WERI-Rb-1 (cell line): ENCODE measurements around the gene GALNT16.

Source experiments
- DNase-seq: peaks from one replicate; pipeline ENCODE4 v3.0.0-alpha.2; 2020
- H3K27ac ChIP-seq: fragments of 250-450 bp; sonication (Bioruptor Pico); 2 replicates; pipeline ENCODE4 v1.5.1; 2020; ENCODE audit warnings: mild to moderate bottlenecking, moderate library complexity
- H3K27me3 ChIP-seq: fragments of 250-450 bp; sonication (Bioruptor Pico); 2 replicates; pipeline ENCODE4 v1.5.1; 2021; ENCODE audit warnings: mild to moderate bottlenecking, low read depth, moderate library complexity; ENCODE audit not compliant: insufficient read depth, severe bottlenecking
- H3K36me3 ChIP-seq: fragments of 250-450 bp; sonication (Bioruptor Pico); 2 replicates; pipeline ENCODE4 v1.5.1; 2020; ENCODE audit warnings: mild to moderate bottlenecking, moderate library complexity
- H3K4me3 ChIP-seq: 2 replicates; pipeline ENCODE4 v1.5.1; 2011; ENCODE audit warnings: low read depth, mild to moderate bottlenecking, control low read depth, low read length
- H3K9me3 ChIP-seq: fragments of 250-450 bp; sonication (Bioruptor Pico); 2 replicates; pipeline ENCODE4 v1.5.1; 2021; ENCODE audit warnings: mild to moderate bottlenecking, moderate library complexity; ENCODE audit not compliant: severe bottlenecking
- TF ChIP-seq, protein P1 (sequence below): IDR thresholded peaks from 2 replicates; pipeline ENCODE4 v1.5.1; 2011; ENCODE audit warnings: low read depth, mild to moderate bottlenecking, control low read depth, inconsistent platforms, low read length

Gene GALNT16

GRCh38 chr14:69312608-69313007 lies 52.6 kb downstream of the GALNT16 start:
- TF ChIP-seq, protein P1, sequence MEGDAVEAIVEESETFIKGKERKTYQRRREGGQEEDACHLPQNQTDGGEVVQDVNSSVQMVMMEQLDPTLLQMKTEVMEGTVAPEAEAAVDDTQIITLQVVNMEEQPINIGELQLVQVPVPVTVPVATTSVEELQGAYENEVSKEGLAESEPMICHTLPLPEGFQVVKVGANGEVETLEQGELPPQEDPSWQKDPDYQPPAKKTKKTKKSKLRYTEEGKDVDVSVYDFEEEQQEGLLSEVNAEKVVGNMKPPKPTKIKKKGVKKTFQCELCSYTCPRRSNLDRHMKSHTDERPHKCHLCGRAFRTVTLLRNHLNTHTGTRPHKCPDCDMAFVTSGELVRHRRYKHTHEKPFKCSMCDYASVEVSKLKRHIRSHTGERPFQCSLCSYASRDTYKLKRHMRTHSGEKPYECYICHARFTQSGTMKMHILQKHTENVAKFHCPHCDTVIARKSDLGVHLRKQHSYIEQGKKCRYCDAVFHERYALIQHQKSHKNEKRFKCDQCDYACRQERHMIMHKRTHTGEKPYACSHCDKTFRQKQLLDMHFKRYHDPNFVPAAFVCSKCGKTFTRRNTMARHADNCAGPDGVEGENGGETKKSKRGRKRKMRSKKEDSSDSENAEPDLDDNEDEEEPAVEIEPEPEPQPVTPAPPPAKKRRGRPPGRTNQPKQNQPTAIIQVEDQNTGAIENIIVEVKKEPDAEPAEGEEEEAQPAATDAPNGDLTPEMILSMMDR = no peak
- Histone ChIP-seq H3K27ac (no peak overlapping the region), H3K27me3 (no peaks in the 10 kb centered on the region), H3K9me3 (no peaks in the 10 kb centered on the region), H3K4me3 (no peak overlapping the region), H3K36me3 (no peaks in the 10 kb centered on the region)
- no peak for DNase-seq

- Histone ChIP-seq H3K27me3 (no peaks in the 10 kb centered on the region), H3K4me3 (no peak overlapping the region), H3K27ac (no peak overlapping the region), H3K9me3 (no peaks in the 10 kb centered on the region), H3K36me3 (no peaks in the 10 kb centered on the region)
- TF ChIP-seq, protein P1 = no peak
- no peak for DNase-seq
Measured at GRCh38 chr14:69313176-69313575, 53.2 kb downstream of the GALNT16 start.

DNA sequence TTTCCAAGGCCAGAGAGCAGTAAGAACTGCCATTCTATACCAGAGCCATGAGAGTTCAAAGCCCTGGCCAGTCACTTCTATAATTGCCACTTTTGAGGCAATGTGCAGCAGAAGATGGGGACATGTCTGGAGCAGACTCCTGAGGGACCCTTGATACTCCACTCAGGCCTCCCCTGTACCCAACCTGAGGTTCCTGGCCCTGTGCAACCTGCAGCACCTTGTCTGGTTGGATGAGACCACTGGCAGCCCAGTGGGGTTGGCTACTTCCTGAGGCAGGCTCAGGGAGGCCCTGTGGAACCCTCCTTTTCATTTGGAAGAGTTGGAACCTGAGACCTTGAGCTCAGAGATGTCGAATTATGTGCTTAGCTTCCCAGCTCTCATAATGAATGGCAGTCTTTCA lies 54.4 kb downstream of the GALNT16 start:
- Histone ChIP-seq H3K9me3 (no peaks in the 10 kb centered on the region), H3K27me3 (no peaks in the 10 kb centered on the region), H3K4me3 (no peak overlapping the region), H3K27ac (no peak overlapping the region), H3K36me3 (no peaks in the 10 kb centered on the region)
- DNase-seq = no peak
- TF ChIP-seq, protein P1 = no peak

DNA sequence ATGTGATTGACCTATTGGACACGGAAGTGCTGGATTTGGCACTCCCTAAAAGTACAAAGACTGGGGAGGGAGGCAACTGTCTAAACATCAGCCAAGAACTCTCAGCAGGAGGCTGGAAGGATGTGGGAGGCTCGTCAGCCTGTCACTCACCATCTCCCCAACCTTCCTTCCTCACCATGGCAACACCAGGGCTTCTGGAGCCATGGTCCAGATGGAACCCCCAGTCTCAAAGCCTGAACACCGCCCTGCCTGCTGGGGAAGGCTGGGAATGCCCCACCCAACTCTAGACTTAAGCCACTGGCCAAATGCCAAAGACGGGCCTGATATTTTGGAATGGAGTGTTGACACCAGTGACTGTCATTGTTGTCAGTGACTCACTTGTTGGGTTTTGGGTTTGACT lies 55.3 kb downstream of the GALNT16 start:
- no peak for DNase-seq
- Histone ChIP-seq H3K27ac (no peak overlapping the region), H3K36me3 (no peaks in the 10 kb centered on the region), H3K4me3 (no peak overlapping the region), H3K27me3 (no peaks in the 10 kb centered on the region), H3K9me3 (no peaks in the 10 kb centered on the region)
- TF ChIP-seq, protein P1 = no peak

DNA sequence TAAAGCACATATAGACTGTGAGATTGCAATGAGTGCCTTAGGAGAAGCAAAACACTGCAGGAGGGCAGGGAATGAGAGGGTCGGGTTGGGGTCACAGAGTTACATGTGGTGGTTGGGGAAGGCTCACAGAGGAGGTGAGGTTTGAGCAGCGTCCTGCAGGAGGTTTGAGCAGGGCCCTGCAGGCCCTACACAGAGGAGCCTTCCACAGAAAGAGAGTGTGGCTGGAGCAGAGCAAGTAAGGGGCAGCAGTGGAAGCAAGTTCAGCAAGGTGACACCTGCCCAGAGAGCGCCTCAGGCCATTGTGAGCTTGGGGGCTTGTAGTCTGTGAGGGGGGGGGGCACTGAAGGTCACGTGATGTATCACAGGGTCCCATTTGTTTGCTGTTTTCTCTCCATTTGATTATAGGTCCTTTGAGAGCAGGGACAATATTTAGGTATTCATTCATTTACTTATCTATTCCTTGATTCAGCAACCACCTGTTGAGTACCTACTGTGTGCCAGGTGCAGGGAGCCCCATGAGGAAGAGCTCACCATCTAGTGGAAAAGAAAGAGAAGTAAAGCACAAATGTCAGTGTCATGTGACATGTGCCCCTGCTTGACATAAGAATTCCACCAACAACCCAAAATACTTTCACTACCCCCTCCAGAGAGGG lies 56.6 kb downstream of the GALNT16 start:
- no peak overlapping the region for H3K27ac ChIP-seq
- no peak for DNase-seq

More for the DNA sequence above, 56.6 kb downstream of the GALNT16 start:
- TF ChIP-seq, protein P1 = no peak
- Histone ChIP-seq H3K27me3 (no peaks in the 10 kb centered on the region), H3K36me3 (no peaks in the 10 kb centered on the region), H3K4me3 (no peak overlapping the region), H3K9me3 (no peaks in the 10 kb centered on the region)
